Endothelial cell of umbilical vein (primary cell): ENCODE measurements around the gene XXYLT1.

Experiments used
- CTCF ChIP-seq, 2 donors: IDR thresholded peaks; 1 replicate in 1 of 2; 2 replicates in 1 of 2; pipeline ENCODE4 v1.5.1; 2011; ENCODE audit warnings: low read length in 2 of 2, mild to moderate bottlenecking in 2 of 2, moderate library complexity in 2 of 2, control low read depth in 1 of 2, inconsistent platforms in 1 of 2, low read depth in 1 of 2; ENCODE audit not compliant: insufficient read depth in 1 of 2; ENCODE audit errors: extremely low read depth in 1 of 2
- EZH2 ChIP-seq: IDR thresholded peaks from 2 replicates; pipeline ENCODE4 v1.6.1; 2012; ENCODE audit warnings: borderline replicate concordance, low read depth, mild to moderate bottlenecking, moderate library complexity, low read length, inconsistent platforms; ENCODE audit not compliant: severe bottlenecking
- JUN ChIP-seq: IDR thresholded peaks from 2 replicates; pipeline ENCODE4 v1.6.1; 2011; ENCODE audit warnings: borderline replicate concordance, low read depth; ENCODE audit not compliant: insufficient read length, insufficient read depth
- TF ChIP-seq, protein P1 (sequence below): IDR thresholded peaks from 2 replicates; pipeline ENCODE4 v1.6.1; 2011; ENCODE audit not compliant: insufficient read depth, insufficient read length

DNA sequence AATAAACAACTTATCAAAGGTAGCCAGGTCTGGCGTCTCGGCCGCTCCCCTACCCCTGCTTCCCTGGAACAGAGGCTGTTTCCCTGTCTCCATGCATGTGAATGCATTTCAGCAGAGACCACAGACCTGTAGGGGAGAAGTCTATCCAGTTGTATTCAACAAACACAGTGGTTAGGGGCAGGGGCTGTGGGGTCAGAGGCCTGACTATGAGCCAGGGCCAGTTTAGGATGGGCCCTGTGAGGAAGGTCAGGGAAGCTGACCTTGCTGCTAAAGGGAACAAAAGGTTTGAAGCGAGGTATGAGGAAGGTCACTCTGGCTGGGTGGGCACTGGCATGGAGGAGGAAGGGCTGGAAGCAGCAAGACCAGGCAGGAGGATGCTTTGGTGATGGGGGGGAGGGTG lies 184.6 kb downstream of the XXYLT1 start:
- no peak for TF ChIP-seq CTCF (IDR thresholded peaks at IDR 0.05; ENCODE audit: extremely low read depth in 1 of 2, insufficient read depth in 1 of 2, low read depth in 1 of 2, low read length in 2 of 2)
- no peak for TF ChIP-seq EZH2
- TF ChIP-seq, protein P1, sequence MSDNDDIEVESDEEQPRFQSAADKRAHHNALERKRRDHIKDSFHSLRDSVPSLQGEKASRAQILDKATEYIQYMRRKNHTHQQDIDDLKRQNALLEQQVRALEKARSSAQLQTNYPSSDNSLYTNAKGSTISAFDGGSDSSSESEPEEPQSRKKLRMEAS = no peak
- no peak for TF ChIP-seq JUN
